ENCODE data around the gene GNAS.

Gene GNAS

DNA sequence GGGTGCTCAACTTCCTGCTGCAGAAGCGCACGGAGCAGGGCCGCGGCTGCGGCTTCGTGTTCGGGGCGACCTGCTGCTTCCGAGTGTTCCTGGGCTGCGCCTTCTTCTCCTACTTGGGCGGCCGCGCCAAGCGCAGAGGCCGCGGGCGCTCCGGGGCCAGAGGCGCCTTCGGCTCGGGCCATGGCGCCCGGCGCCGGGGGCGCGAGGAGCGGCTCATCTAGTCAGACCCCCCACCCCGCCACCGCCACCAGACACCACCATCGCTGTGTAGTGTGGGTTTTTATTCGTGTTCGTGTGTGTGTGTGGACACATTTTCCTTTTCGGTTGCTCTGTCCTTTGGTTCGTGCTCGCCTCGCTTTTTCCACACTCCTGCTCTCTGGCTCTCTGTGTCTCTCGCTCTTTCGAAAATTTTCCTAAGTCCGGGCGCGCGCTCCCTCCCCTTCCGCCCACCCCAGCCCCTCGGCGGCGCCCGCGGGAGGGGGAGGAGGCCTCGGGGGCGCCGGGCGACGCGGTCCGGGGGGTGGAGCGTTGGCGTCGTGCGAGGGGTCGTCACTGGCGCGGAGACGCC lies 38.1 kb downstream of the GNAS start:
- TF ChIP-seq, protein P1, sequence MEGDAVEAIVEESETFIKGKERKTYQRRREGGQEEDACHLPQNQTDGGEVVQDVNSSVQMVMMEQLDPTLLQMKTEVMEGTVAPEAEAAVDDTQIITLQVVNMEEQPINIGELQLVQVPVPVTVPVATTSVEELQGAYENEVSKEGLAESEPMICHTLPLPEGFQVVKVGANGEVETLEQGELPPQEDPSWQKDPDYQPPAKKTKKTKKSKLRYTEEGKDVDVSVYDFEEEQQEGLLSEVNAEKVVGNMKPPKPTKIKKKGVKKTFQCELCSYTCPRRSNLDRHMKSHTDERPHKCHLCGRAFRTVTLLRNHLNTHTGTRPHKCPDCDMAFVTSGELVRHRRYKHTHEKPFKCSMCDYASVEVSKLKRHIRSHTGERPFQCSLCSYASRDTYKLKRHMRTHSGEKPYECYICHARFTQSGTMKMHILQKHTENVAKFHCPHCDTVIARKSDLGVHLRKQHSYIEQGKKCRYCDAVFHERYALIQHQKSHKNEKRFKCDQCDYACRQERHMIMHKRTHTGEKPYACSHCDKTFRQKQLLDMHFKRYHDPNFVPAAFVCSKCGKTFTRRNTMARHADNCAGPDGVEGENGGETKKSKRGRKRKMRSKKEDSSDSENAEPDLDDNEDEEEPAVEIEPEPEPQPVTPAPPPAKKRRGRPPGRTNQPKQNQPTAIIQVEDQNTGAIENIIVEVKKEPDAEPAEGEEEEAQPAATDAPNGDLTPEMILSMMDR (IDR thresholded peaks at IDR 0.05; ENCODE audit: low read depth, low read length), result no peak
- DNase-seq (ENCODE audit: extremely low read depth, low read depth), result peak; percentile 43

DNA sequence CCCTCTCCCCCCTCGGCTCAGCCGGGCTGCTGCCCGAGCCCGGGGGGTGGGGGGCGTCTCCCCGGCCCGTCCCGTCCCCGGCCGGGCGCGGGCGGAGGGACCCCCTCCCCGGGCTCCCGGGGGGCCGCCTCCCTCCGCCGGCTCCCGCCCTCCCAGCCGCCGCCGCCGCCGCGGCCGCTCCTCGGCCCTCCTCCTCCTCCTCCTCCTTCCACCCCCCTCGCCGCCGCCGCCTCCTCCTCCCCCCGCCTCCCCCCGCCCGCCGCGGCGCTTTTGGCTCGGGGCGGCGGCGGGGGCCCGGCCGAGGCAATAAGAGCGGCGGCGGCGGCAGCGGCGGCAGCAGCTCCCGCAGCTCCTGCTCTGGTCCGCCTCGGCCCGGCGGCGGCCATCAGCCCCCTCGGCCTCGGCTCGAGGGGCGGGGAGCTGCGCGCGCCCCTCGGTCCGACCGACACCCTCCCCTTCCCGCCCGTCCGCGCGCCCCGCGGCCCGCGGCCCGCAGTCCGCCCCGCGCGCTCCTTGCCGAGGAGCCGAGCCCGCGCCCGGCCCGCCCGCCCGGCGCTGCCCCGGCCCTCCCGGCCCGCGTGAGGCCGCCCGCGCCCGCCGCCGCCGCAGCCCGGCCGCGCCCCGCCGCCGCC lies 38.7 kb downstream of the GNAS start:
- peak; percentile 43 for DNase-seq (ENCODE audit: extremely low read depth, low read depth)

GRCh38 chr20:58891718-58892140 lies 39.2 kb downstream of the GNAS start:
- DNase-seq (ENCODE audit: extremely low read depth, low read depth), result no peak
- TF ChIP-seq, protein P1 (IDR thresholded peaks at IDR 0.05; ENCODE audit: low read depth, low read length), result no peak

More for the DNA sequence above, 38.7 kb downstream of the GNAS start:
- TF ChIP-seq, protein P1 (IDR thresholded peaks at IDR 0.05; ENCODE audit: low read depth, low read length), result no peak

- no peak for DNase-seq (ENCODE audit: extremely low read depth, low read depth)
- TF ChIP-seq, protein P1 (IDR thresholded peaks at IDR 0.05; ENCODE audit: low read depth, low read length), result peak; percentile 3; the same call in 1 of the 2 replicates
Measured at GRCh38 chr20:58892141-58892931, 39.8 kb downstream of the GNAS start.

GRCh38 chr20:58892932-58893224 lies 40.4 kb downstream of the GNAS start:
- DNase-seq (ENCODE audit: extremely low read depth, low read depth), result no peak

GRCh38 chr20:58893355-58894120 lies 41.0 kb downstream of the GNAS start:
- no peak for DNase-seq (ENCODE audit: extremely low read depth, low read depth)
- TF ChIP-seq, protein P1 (IDR thresholded peaks at IDR 0.05; ENCODE audit: low read depth, low read length), result no peak

More at GRCh38 chr20:58892932-58893224, 40.4 kb downstream of the GNAS start:
- TF ChIP-seq, protein P1 (IDR thresholded peaks at IDR 0.05; ENCODE audit: low read depth, low read length), result no peak

Data from AG09319 (cell line).